Stimulated activated CD4-positive, alpha-beta T cell treated with anti-CD3 and anti-CD28 coated beads, Interleukin-2, amount 100 ng/mL, for 4 hours (primary cell): Measurements from ENCODE around the gene PDIA4.
A peak's percentile ranks its signal among the peaks of the same experiment; 100 is the strongest.
"Not testable (repeated sequence)": the region's sequence is repeated elsewhere in the genome, so short reads cannot be mapped to it uniquely, and the experiment has no call there.

Experiments
- DNase-seq: peaks from one replicate; pipeline ENCODE4 v3.0.0-alpha.2; 2020; ENCODE audit warnings: low read depth

Gene PDIA4

DNA sequence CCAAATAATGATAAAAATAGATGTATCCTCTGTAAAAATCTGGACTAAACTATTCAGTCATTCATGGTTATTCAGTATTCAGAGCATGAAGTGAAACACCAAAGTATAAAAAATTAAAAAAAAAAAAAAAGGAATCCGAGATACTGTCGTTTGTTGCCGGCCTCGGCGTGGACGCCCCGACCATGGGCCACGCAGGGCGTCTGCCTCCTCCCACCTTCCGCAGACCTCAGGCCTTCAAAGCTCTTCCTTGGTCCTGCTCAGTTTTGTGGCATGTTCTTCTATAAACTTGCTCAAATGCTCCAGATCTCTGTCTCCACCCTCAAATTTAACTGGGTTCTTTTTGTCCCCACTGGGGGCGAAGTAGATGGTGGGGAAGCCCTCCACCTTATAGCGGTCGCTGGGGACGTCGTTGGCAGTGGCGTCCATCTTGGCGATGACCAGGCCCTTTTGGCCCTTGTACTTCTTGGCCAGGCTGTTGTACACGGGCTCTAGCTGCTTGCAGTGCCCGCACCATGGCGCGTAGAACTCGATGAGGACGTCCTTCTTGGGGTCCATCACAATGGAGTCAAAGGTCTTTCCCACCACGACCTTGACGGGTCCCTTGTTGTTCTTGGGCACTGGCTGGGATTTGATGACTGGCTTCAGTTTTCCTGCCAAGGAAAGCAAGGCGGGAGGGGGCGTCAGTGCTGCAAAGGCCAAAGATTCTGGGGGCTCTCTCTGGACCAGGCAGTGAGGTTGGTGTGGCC lies 24.6 kb downstream of the PDIA4 start:
- DNase-seq = no peak

DNA sequence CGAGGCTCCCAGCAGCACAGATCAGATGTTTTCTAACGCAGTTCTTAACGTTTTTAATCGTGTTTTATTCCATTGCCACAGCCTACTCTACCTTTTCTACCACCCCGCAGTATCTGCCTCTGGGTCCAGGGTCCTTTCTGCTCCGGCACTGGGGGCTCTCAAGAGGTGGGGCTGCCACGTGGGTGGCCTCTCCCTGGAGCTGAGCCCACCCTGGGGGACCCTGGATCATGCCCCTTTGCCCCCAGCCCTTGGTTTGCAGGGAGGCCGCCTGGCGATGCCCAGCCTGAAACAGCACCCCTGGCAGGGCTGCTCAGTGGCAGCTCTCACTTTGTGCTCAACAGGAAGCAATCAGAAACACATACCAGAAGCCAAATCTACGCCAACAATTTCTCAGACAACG lies 25.3 kb downstream of the PDIA4 start:
- DNase-seq = no peak

- no peak for DNase-seq
Measured at GRCh38 chr7:149002604-149003003, 25.7 kb downstream of the PDIA4 start.

- DNase-seq = no peak
Measured at GRCh38 chr7:149001427-149002068, 26.8 kb downstream of the PDIA4 start.

- no peak for DNase-seq
Measured at GRCh38 chr7:149000961-149001360, 27.3 kb downstream of the PDIA4 start.

DNA sequence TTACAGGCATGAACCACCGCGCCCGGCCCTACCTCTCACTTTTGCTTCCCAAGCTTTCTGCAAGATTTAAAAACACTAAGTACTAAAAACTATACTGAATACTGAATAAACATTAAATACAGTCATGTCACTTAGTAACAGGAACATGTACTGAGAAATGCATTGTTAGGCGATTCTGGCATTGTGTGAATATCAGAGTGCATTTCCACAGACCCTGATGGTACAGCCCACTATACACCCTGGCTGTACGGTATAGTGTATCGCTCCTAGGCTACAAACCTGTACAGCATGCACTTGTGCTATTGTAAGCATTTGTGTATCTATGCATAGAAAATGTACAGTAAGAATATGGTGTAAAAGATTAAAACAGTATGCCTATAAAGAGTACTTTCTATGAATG lies 29.1 kb downstream of the PDIA4 start:
- no peak for DNase-seq

GRCh38 chr7:148997497-148997896 lies 30.8 kb downstream of the PDIA4 start:
- no peak for DNase-seq

DNA sequence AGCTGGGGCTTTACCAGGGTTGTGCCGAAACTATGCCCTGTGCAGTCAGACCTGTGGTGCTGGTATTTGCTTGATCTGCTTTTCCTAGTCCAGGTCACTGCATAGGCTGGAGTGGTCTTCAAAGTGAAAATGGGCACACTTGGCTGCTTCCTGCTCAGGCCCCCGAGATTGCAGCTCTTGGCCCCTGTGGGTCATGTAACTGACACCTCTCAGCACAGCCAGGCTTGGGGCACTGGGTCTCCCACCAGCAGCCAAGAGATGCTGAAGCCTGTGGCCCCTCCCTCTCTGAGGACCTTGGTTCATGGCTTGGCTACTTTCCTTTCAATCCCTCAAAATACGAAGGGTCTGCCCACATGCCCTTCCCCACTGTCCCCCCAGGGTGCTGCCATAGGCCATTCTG lies 33.7 kb downstream of the PDIA4 start:
- no peak for DNase-seq

DNA sequence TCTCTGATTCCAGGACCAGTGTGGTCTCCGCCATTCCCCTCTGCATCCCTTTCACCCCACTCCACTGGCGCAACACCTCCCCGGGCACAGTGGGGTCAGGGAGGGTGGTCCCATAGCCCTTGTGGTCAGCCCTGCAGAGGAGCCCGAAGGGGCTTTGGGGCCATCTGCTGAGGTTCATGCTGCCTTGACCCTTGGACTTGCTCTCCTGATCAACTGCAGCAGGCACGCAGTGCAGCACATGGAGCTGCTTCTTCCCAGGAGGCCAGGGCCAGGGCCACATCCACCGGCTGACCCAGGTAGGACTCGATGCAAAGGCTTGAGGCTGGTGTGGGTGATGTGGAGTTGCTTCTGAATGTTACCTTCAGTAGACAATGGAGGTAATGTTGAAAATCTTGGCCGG lies 35.1 kb downstream of the PDIA4 start:
- no peak for DNase-seq

GRCh38 chr7:148991536-148991935 lies 36.8 kb downstream of the PDIA4 start:
- no peak for DNase-seq

DNA sequence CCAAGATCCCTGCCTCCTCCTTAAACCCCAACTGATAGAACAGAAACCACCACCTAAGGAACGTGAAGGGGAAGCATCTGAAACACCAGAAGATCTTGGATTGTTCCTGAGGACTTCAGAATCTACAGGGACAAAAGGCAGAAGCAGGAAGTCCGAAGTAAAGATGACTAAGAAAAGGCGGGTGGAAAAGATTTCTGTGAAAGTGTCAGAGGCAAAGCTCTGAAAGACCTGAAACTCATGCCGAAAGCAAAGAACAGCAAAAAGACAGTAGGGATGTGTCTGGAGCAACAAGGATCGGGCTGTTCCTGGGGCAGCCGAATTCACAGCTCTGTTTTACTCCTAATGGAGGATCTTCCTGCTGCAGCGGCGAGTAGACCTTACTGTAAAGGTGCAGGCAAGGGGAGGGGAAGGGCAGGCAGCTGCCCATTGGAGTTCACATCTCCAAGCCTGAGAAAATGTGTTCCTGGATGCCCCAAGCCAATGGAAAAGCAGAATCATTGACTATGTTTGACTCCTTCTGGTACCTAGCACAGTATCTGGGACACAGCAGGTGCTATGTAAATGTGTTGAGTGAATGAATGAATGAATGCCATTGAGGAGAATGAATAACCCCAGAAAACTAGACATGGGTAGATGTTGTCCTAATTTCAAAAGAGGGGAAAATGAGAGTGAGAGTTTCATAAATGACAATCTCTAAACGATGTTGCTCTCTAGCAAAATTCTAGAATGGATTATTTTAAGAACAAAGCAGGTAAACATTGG lies 40.4 kb downstream of the PDIA4 start:
- no peak for DNase-seq

DNA sequence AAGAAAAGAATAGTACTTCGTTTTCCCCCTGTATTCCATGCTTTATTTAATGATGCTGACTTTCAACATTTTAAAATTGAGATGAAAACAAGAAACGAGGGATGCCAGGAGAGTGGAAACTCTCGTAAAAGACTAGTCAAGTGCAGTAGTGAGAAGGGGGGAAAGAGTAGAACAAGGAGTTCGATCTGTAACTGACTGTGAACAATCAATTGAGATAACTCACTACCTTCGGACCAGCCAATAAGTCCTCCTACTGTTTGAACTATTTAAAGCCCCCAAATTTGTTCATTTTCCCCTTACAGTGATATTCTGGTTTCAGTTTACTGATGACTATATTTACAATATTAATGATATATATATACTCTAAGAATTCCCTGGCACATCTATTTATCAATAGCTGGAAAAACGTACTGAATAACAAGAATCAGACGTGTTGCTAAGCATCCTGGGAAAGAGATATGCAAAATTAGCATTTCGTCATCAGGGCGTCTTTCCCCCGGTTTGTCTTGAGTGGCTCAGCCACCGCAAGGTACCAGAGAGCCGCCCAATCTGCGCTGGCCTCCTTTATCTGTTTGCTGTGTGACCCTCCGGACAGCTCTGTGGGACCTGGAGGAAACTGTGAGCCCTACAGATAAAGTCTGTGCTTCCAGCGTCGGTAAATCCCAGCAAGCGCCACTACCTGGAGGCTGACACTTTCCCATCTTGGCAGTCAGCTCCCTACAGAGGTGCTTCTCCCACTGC lies 41.1 kb downstream of the PDIA4 start:
- DNase-seq = peak; percentile 69

- DNase-seq = no peak
Measured at GRCh38 chr7:148986742-148987009, 41.6 kb downstream of the PDIA4 start.

DNA sequence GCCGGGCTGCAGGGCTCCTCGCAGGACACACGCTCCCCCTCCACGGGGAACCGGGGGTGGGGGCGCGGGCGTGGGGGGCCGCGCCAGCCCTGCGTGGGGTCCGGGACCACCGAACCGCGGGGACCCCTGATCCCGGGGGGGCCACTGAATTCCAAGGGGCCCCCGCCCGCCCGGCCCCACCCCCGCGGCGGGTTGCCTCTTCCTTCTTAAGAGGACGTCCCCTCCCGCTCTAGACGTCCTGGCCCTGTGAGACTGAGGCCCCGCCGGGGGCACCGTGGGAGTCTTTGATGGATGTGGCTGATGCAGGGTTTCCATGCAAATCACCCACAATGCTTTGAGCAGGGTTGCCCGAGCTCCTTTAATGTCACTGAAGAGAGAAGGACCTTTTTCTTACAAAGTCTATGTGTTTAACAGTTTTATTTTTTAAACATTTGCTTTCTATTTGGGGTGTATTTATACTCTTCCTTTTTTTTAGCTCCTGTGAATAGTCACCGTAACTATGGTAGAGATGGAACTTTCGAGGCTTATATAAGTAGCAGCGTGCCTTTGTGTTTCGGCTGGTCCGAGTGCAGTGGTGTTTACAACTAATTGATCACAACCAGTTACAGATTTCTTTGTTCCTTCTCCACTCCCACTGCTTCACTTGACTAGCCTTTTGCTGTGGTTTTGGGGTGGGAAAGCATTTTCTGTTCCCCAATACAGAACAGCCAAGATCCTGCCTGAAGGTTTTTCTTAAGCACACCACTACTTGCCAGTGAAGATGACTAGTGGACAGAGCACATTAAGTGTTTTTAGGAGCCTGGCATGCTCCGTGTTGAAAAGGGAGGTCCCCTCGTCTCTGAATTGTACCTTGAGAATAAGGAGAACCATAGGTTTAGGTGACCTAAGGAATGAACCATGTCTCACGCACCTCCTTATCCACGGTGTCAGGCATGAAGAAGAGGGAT lies 44.8 kb downstream of the PDIA4 start:
- DNase-seq = peak; percentile 81

- no peak for DNase-seq
Measured at GRCh38 chr7:148982654-148983199, 45.6 kb downstream of the PDIA4 start.

GRCh38 chr7:148979827-148980226 lies 48.5 kb downstream of the PDIA4 start:
- no peak for DNase-seq

- not testable (repeated sequence) for DNase-seq
Measured at GRCh38 chr7:148979072-148979471, 49.2 kb downstream of the PDIA4 start.

DNA sequence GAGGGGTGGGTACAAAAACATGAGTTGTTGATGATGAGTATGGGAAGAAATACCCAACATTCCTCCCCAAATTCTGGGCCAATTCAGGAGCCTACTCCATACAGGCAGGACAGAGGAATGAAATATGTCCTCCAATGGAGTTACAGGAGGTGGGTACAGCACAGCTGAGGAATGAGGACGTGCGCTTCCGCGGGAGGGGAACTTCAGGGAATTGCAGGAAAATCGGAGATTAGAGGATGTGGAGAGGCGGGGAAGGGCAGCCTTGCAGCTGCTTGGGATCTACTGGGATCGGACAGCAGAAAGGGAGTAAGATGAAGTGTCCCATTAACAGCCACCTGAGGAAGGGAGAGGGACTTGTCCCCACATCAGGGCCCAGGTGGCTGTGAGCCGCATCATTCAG lies 50.2 kb downstream of the PDIA4 start:
- no peak for DNase-seq

DNA sequence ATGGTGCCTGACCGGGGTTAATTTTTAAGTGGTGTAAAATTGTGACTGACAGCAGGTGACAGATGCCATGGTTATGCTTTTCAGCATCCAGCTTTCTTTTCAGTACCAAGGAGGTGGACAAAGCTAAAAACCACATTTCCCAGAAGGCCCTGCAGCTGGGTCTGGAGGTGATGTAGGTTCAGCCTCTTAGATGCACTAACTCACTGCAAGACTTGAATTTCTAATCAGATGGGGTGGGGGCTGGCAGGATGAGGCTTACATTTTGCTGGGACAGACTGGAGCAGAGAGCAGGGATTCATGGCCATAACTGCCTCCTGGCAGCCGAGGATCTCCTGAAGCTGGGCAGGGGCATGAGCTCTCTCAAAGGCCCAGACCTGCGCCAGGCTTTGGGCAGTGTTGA lies 52.4 kb downstream of the PDIA4 start:
- no peak for DNase-seq

GRCh38 chr7:148973256-148973655 lies 55.0 kb downstream of the PDIA4 start:
- DNase-seq = no peak

DNA sequence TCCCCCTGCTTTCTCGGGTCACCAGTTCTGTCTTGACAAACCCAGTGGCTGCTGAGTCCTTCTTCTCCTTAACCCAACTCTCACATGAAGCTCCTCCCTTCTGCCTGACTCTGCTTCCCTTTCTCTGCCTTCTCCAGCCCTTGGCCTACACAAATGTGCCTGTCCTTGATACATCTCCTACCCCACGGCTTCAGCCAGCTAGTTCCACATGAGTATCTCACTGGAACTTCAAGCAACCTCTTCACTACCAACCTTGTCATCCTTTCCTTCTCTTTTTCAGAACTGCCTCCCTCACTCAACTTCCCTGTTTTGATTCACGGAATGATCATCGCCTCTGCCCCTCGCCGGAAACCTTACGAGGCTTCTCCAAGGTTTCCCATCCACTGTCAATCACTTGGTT lies 55.9 kb downstream of the PDIA4 start:
- DNase-seq = no peak
